Measurements from ENCODE around the gene OGFRL1. TPM values are rescaled to one million over a fixed set of nuclear protein-coding genes. Genes with fewer than 3 reads are reported as not detected.

Gene OGFRL1
- total RNA-seq, 4 donors from 2014 or later = 9.0 to 35.6 (median 19.4) TPM

DNA sequence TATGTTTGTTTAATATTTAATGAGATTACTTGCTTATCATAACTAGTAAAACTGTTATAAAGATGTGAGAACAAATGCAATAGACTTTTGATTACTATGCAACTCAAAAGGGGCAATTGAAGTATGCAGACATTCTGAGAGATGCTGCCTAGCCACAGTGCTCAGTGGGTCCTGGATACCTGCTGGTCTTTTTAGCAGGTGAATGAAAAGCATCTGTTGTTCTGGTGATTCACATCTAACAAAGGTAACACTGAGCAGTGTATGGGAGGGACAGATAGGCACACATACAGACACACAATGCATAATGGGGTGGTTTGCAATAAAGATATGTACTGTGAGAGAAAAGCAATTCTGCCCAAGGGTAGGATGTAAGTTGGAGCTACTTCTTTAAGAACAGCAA lies 46.9 kb downstream of the OGFRL1 start:
- Histone ChIP-seq H3K27me3 (no peaks in the 10 kb centered on the region), H3K4me3 (no peak overlapping the region), H3K9me3 (no peaks in the 10 kb centered on the region), H3K27ac (no peak overlapping the region), H3K4me1 (no peaks in the 10 kb centered on the region), H3K36me3 (no peaks in the 10 kb centered on the region)
- no peak for DNase-seq
- intact Hi-C loops (cut with DNase I; ENCODE audit: low total_unique reads) = no loop called here
- TF ChIP-seq POLR2A (IDR thresholded peaks at IDR 0.05) = no peak
- TF ChIP-seq, protein P1, sequence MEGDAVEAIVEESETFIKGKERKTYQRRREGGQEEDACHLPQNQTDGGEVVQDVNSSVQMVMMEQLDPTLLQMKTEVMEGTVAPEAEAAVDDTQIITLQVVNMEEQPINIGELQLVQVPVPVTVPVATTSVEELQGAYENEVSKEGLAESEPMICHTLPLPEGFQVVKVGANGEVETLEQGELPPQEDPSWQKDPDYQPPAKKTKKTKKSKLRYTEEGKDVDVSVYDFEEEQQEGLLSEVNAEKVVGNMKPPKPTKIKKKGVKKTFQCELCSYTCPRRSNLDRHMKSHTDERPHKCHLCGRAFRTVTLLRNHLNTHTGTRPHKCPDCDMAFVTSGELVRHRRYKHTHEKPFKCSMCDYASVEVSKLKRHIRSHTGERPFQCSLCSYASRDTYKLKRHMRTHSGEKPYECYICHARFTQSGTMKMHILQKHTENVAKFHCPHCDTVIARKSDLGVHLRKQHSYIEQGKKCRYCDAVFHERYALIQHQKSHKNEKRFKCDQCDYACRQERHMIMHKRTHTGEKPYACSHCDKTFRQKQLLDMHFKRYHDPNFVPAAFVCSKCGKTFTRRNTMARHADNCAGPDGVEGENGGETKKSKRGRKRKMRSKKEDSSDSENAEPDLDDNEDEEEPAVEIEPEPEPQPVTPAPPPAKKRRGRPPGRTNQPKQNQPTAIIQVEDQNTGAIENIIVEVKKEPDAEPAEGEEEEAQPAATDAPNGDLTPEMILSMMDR (IDR thresholded peaks at IDR 0.05) = no peak

DNA sequence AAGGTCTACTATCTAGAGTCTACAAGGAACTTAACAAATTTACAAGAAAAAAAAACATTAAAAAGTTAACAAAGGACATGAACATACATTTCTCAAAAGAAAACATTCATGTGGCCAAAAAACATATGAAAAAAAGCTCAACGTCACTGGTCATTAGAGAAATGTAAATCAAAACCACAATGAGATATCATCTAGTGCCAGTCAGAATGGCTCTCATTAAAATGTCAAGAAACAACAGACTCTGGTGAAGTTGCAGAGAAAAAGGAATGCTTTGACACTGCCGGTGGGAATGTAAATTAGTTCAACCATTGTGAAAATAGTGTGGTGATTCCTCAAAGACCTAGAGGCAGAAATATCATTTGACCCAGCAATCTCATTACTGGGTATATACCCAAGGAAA lies 48.3 kb downstream of the OGFRL1 start:
- no peaks in the 10 kb centered on the region for H3K4me1 ChIP-seq
- TF ChIP-seq, protein P1 (IDR thresholded peaks at IDR 0.05) = no peak
- intact Hi-C loops (cut with DNase I; ENCODE audit: low total_unique reads) = no loop called here

DNA sequence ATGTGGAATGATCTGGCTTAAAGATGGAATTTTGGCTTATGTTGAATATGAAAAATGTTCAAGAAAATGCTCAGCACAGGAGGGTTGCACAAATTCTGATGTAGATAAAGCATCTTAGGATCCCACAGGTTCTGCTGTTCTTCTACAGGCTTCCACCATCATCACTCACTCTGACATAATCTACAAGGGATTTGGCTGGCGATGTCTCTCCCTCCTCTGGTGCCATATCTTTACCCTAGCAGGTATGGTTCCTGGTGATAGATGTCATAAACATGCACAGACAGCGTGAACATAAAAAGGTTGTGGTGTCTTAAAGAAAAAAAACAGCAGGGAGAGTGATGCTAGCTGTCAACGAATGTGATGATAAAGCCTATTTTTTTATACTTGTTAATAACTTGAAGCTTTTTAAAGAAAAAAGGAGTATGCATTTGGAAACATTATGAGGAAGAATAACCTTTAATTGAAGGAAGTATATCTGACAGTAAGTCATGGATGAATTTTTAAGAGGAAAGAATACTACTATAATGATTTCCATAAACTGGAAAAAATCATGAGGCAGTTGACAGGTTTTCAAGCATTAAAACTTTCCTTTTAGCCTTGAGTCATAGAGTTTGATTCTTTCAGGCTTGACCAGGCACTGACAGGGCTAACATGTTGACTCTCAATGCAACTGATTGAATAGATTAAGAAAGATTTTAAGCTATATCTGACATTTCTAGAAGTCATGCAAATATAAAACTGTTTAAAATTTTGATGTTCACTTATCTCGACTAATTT lies 50.1 kb downstream of the OGFRL1 start:
- DNase-seq = no peak
- intact Hi-C loops (cut with DNase I; ENCODE audit: low total_unique reads) = no loop called here
- H3K27me3 ChIP-seq = no peaks in the 10 kb centered on the region
- no peaks in the 10 kb centered on the region for H3K9me3 ChIP-seq
- H3K4me3 ChIP-seq = no peak overlapping the region
- no peaks in the 10 kb centered on the region for H3K36me3 ChIP-seq
- no peaks in the 10 kb centered on the region for H3K4me1 ChIP-seq
- no peak for TF ChIP-seq POLR2A (IDR thresholded peaks at IDR 0.05)
- TF ChIP-seq, protein P1 (IDR thresholded peaks at IDR 0.05) = no peak
- no peak overlapping the region for H3K27ac ChIP-seq

More for the DNA sequence above, 48.3 kb downstream of the OGFRL1 start:
- no peak overlapping the region for H3K4me3 ChIP-seq
- no peak overlapping the region for H3K27ac ChIP-seq
- H3K27me3 ChIP-seq = no peaks in the 10 kb centered on the region
- no peaks in the 10 kb centered on the region for H3K36me3 ChIP-seq
- H3K9me3 ChIP-seq = no peaks in the 10 kb centered on the region
- DNase-seq = no peak

DNA sequence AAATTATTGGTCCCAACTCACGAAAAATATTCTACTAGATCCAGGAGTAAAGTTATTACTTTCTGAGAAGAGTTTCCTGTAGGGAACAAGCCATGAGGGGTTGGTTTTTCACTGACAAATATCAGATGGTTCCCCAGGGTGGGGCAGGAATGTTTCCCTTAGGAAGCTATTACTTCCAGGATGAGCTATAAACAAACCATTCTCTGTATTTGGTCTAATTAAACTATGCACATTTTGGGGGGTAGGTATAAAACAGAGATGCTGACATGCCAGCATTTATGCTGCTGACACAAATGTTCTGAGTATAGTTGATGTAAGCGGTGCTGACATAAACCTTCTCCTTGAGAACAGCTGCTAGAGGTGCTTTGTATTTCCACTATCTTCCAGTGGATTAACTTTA lies 54.2 kb downstream of the OGFRL1 start:
- Histone ChIP-seq H3K36me3 (no peaks in the 10 kb centered on the region), H3K4me1 (no peaks in the 10 kb centered on the region), H3K27me3 (no peaks in the 10 kb centered on the region), H3K9me3 (no peaks in the 10 kb centered on the region), H3K27ac (no peak overlapping the region), H3K4me3 (no peak overlapping the region)
- DNase-seq = no peak
- intact Hi-C loops (cut with DNase I; ENCODE audit: low total_unique reads) = no loop called here
- no peak for TF ChIP-seq POLR2A (IDR thresholded peaks at IDR 0.05)
- TF ChIP-seq, protein P1 (IDR thresholded peaks at IDR 0.05) = no peak

DNA sequence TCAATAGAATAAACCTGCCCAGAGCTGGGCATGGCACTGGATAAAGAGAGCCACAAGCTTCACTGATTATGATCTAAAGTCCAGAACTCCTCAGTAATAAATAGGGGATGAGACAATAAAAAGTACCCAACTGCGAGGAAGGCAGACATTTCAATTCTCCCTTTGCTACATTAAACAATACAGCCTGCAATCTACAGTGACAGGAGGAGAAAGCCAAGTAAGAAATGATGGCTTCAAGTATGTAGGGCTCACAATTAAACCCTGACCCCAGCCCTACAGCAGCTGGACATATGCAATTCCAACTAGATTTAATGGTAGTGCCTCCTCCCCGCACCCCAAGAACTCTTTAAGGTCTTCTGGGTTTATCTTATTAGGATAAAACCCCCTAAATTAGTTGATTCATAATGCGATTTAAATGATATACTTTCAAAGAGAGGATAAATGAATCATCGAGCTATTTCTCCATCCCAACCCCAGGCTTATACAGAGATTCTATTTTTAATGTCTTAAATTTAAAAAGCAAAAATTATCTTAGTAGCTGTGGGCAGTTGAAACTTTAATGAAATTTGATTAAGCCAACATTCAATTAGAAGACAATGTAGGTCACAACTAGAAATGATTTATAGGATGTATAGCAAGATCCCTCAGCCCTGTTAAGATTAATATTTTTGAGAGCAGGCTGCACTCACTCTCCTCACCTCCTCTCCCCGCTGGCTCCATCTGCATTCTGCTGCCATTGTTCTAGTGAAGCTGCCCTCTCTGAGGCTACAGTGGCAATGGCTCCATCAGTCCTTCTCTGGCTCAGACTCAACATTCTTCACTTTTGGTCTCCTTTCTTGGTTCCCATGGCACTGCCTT lies 57.1 kb downstream of the OGFRL1 start:
- TF ChIP-seq, protein P1 (IDR thresholded peaks at IDR 0.05) = no peak
- TF ChIP-seq POLR2A (IDR thresholded peaks at IDR 0.05) = no peak
- Histone ChIP-seq H3K9me3 (no peaks in the 10 kb centered on the region), H3K27ac (no peak overlapping the region), H3K4me3 (no peak overlapping the region), H3K36me3 (no peaks in the 10 kb centered on the region), H3K4me1 (peaks cover 0 to 2% of the 10 kb centered on the region in 2 donors), H3K27me3 (no peaks in the 10 kb centered on the region)
- intact Hi-C loops (cut with DNase I; ENCODE audit: low total_unique reads) = no loop called here
- DNase-seq = no peak
